HG02943 (cell line): Measurements from ENCODE around the gene CYFIP1.
A peak's percentile ranks its signal among the peaks of the same experiment; 100 is the strongest.

Source experiments
- ATAC-seq: cut with Tn5 transposase; IDR thresholded peaks from one replicate; pipeline ENCODE4 v1.9.1; 2021; ENCODE audit warnings: mild to moderate bottlenecking, low read depth, moderate library complexity; ENCODE audit not compliant: unreplicated experiment

Gene CYFIP1

GRCh38 chr15:22873841-22874240 is 106.3 kb downstream of the CYFIP1 start:
- no peak for ATAC-seq

GRCh38 chr15:22872936-22873701 is 107.0 kb downstream of the CYFIP1 start:
- no peak for ATAC-seq

GRCh38 chr15:22871481-22872086 is 108.6 kb downstream of the CYFIP1 start:
- ATAC-seq = no peak

- ATAC-seq = no peak
Observed at GRCh38 chr15:22870865-22871264, 109.3 kb downstream of the CYFIP1 start.

GRCh38 chr15:22869856-22870255 is 110.3 kb downstream of the CYFIP1 start:
- no peak for ATAC-seq

- no peak for ATAC-seq
Observed at GRCh38 chr15:22868928-22869327, 111.2 kb downstream of the CYFIP1 start.

- ATAC-seq = no peak
Observed at GRCh38 chr15:22868495-22868894, 111.7 kb downstream of the CYFIP1 start.

GRCh38 chr15:22867886-22868285 is 112.3 kb downstream of the CYFIP1 start:
- ATAC-seq = no peak

- no peak for ATAC-seq
Observed at GRCh38 chr15:22866079-22866478, 114.1 kb downstream of the CYFIP1 start.

- ATAC-seq = no peak
Observed at GRCh38 chr15:22863356-22863755, 116.8 kb downstream of the CYFIP1 start.

- no peak for ATAC-seq
Observed at GRCh38 chr15:22861161-22861560, 119.0 kb downstream of the CYFIP1 start.

- no peak for ATAC-seq
Observed at GRCh38 chr15:22856659-22857058, 123.5 kb downstream of the CYFIP1 start.

GRCh38 chr15:22855791-22856190 is 124.4 kb downstream of the CYFIP1 start:
- no peak for ATAC-seq

GRCh38 chr15:22851513-22851912 is 128.7 kb downstream of the CYFIP1 start:
- ATAC-seq = no peak

GRCh38 chr15:22850055-22850454 is 130.1 kb downstream of the CYFIP1 start:
- ATAC-seq = no peak

GRCh38 chr15:22846073-22846472 is 134.1 kb downstream of the CYFIP1 start:
- ATAC-seq = no peak

- ATAC-seq = no peak
Observed at GRCh38 chr15:22845289-22845900, 134.8 kb downstream of the CYFIP1 start.

- no peak for ATAC-seq
Observed at GRCh38 chr15:22844421-22845288, 135.5 kb downstream of the CYFIP1 start.

- no peak for ATAC-seq
Observed at GRCh38 chr15:22839046-22839695, 141.0 kb downstream of the CYFIP1 start.

- peak; percentile 77 for ATAC-seq
Observed at GRCh38 chr15:22838292-22839042, 141.7 kb downstream of the CYFIP1 start, which contains the start of gene NIPA2. Gene NIPA2, plus strand, starts transcription at chr15:22838666. Its CDS starts 13,066 bp downstream, at chr15:22851732.
